ENCODE results near the gene SH3TC1.

DNA sequence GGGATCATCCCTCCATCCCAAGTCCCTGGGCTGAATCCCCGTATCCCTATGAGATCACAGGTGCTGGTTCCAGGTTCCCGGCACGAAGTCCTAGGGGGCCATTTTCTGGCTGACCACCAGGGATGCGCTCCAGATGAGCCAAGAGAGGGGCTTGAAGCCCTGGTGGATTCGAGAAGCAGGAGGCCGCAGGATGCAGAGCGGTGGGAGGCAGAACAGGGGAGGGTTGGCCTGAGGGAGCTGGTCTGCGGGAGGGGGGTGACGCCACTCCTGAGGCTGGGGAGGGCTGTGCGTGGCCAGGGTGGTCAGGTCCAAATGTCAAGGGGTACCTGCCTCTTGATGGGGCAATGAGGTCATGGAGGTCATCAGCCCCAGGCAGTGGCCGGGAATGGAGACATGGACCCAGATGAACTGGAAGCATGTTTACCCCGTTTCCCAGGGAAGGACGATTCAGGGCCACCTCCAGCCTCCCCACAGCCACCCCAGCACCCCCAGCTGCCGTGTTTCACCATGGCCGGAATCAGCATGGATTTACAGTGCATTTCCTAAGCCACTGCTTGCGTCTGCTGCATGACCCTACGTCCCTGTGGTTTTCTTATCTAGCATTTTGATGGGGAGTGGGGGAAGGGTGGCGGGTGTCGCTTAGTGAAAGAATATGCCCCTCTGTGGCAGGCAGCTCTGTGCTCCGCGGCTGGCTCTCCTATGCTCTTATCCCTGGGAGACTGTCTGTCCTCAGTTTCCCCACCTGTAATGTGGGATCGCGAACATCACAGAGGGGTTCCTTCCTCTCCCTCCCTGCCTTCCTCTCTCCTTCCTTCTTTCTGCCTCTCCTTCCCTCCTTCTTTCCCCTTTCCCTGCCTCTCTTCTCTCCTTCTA, 53.4 kb downstream of the SH3TC1 start:
- TF ChIP-seq REST (IDR thresholded peaks at IDR 0.05) = no peak
- no peak for TF ChIP-seq POLR2A (IDR thresholded peaks at IDR 0.05; ENCODE audit: low read length)
- TF ChIP-seq CTCF (IDR thresholded peaks at IDR 0.05) = no peak
- no peak for TF ChIP-seq PBX3 (IDR thresholded peaks at IDR 0.05)
- no peak for TF ChIP-seq EP300 (IDR thresholded peaks at IDR 0.05)
- TF ChIP-seq CBX8 (IDR thresholded peaks at IDR 0.05) = no peak
- TF ChIP-seq HDAC2 (IDR thresholded peaks at IDR 0.05) = no peak
- TF ChIP-seq JUNB (IDR thresholded peaks at IDR 0.05) = no peak
- no peak for TF ChIP-seq PHF8 (IDR thresholded peaks at IDR 0.05; ENCODE audit: borderline replicate concordance, low read depth)
- no peak for TF ChIP-seq SMC3 (IDR thresholded peaks at IDR 0.05)
- no peak for TF ChIP-seq JUN (IDR thresholded peaks at IDR 0.05)
- no peak for TF ChIP-seq CEBPB (IDR thresholded peaks at IDR 0.05)
- TF ChIP-seq ESRRA (IDR thresholded peaks at IDR 0.05; ENCODE audit: borderline replicate concordance, low read length) = no peak
- TF ChIP-seq ZNF302 (CRISPR knock-in tag; IDR thresholded peaks at IDR 0.05) = no peak
